DOHH2 (cell line): Measurements from ENCODE around the gene HAPSTR1.

Experiments
- CTCF ChIP-seq: fragments of 200-600 bp; sonication (generic); IDR thresholded peaks from one replicate; pipeline ENCODE4 v1.5.1; 2014; ENCODE audit warnings: antibody characterized with exemption, mild to moderate bottlenecking, low read depth, low read length; ENCODE audit not compliant: poor library complexity, severe bottlenecking
- EZH2phosphoT487 ChIP-seq: fragments of 200-600 bp; sonication (generic); IDR thresholded peaks from 2 replicates; pipeline ENCODE4 v1.6.1; 2017; ENCODE audit warnings: borderline replicate concordance, mild to moderate bottlenecking, antibody characterized with exemption, low read length, moderate library complexity, mixed read lengths

DNA sequence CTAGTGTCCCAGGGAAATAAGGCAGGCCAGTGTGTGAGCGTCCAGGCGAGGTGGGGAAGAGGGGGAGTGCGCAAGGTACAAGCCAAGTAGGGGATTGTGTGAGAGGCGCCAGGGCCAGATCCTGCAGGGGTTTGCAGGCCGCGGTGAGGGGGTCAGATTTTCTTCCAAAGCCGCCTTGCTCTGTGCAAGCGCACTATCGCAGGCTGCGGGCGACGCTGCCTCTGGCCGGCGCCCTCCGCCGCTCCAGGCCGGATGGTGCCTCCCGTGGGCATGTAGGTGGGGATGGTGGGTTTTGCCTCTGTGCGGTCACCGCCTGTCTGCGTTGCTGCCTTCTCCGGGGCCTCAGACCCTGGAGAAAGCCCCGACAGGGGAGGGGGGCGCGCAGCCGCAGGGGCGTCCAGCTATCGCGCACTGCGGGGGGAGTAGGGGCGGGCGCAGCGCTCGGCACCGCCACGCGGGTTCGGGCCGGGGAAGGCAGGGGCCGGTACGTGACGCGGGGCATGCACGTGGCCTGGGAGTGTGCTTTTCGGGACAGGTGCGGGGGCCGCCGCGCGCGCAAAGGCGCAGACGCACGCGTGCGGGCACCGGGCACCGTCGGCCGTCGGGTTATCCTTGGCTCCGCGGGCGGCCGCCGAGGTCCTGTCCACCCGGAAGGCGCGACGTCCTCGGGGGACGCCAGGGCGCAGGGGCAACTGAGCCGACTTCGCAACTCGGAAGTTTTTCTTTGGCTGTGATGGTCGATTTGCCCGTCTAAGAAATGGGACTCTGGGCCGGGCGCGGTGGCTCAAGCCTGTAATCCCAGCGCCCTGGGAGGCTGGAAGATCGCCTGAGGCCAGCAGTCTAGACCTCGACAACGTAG, 1.1 kb upstream of the HAPSTR1 start:
- TF ChIP-seq EZH2phosphoT487: no peak
- TF ChIP-seq CTCF: no peak
